ENCODE data around the gene ENTPD7. TPM values are rescaled to one million over a fixed set of nuclear protein-coding genes. Genes with fewer than 3 reads are reported as not detected.

Gene ENTPD7
- total RNA-seq, 1 experiment from 2014 or later, result 11.4 TPM

DNA sequence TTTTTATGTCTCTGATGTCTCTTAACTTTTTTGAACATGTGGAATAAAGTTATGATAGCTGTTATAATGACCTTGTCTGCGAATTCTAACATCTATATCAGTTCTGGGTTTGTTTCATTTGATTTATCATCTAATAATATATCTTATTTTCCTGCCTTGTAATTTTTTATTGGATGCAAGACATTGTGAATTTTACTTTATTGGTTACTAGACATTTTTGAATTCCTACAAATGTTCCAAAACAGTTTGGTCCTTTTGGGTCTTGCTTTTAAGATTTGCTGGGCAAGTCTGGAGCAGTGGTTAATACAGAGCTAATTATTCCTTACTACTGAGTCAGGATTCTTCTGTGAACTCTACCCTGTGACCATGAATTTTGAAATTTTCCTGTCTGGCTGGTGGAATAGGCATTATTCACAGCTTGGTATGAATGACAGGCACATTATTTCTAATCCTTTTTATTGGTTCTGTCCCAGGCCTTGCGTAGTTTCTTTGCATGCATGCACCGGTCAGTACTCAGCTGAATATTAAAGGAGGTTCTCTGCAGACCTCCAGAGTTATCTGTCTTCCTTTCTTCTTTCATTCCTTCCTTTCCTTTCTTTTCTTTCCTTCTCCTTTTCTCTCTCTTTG is 81.7 kb downstream of the ENTPD7 start:
- H3K4me3 Mint-ChIP-seq, result no peak overlapping the region
- H3K4me1 Mint-ChIP-seq, result no peaks in the 10 kb centered on the region
- H3K9me3 Mint-ChIP-seq, result peaks cover 15% of the 10 kb centered on the region
- H3K36me3 Mint-ChIP-seq, result peaks cover 76% of the 10 kb centered on the region
- DNase-seq (ENCODE audit: low spot score) (no peak), ATAC-seq (no peak)
- POLR2A ChIA-PET, result no interaction called here
- H3K27ac Mint-ChIP-seq, result no peak overlapping the region
- TF ChIP-seq, protein P1, sequence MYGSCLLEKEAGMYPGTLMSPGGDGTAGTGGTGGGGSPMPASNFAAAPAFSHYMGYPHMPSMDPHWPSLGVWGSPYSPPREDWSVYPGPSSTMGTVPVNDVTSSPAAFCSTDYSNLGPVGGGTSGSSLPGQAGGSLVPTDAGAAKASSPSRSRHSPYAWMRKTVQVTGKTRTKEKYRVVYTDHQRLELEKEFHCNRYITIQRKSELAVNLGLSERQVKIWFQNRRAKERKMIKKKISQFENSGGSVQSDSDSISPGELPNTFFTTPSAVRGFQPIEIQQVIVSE (CRISPR knock-in tag; IDR thresholded peaks at IDR 0.05; ENCODE audit: borderline replicate concordance), result no peak
- TF ChIP-seq, protein P2, sequence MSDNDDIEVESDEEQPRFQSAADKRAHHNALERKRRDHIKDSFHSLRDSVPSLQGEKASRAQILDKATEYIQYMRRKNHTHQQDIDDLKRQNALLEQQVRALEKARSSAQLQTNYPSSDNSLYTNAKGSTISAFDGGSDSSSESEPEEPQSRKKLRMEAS (CRISPR knock-in tag; IDR thresholded peaks at IDR 0.05), result no peak
- TF ChIP-seq FOXP1 (CRISPR knock-in tag; IDR thresholded peaks at IDR 0.05; ENCODE audit: borderline replicate concordance) (no peak), NFYB (CRISPR knock-in tag; conservative IDR thresholded peaks at IDR 0.05; ENCODE audit: low read depth) (no peak), ZNF396 (CRISPR knock-in tag; IDR thresholded peaks at IDR 0.05; ENCODE audit: borderline replicate concordance) (no peak), TP53 (CRISPR knock-in tag; IDR thresholded peaks at IDR 0.05) (no peak), ESRRA (CRISPR knock-in tag; IDR thresholded peaks at IDR 0.05; ENCODE audit: borderline replicate concordance) (no peak), FOXJ3 (CRISPR knock-in tag; IDR thresholded peaks at IDR 0.05; ENCODE audit: borderline replicate concordance) (no peak), ZNF416 (CRISPR knock-in tag; IDR thresholded peaks at IDR 0.05) (no peak)
- CTCF ChIA-PET, result no interaction called here
- no peaks in the 10 kb centered on the region for H3K27me3 Mint-ChIP-seq (ENCODE audit: low read depth)

DNA sequence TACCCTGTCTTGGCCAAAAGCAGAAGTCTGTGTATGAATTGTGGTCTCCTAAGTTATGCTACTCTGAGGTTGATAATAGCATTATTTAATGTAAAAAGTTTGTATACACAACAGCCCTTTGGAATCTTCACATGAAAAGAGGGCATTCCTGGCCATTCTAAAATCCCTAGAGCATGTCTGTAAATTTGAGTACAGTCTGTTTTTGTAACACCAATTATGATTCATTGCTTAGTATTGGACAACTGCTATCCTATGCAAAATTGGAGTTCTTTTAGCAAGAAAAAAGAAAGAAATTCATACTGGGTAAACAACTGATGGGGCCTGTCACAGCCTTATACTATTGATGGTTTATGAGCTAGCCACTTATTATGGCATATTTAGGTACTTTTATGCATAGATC is 82.9 kb downstream of the ENTPD7 start:
- Mint-ChIP-seq H3K27ac (no peak overlapping the region), H3K9me3 (peaks cover 15% of the 10 kb centered on the region), H3K4me3 (no peak overlapping the region), H3K36me3 (peaks cover 71% of the 10 kb centered on the region), H3K27me3 (ENCODE audit: low read depth) (no peaks in the 10 kb centered on the region), H3K4me1 (no peaks in the 10 kb centered on the region)
- no peak for DNase-seq (ENCODE audit: low spot score)
- no peak for ATAC-seq
- TF ChIP-seq, protein P3, sequence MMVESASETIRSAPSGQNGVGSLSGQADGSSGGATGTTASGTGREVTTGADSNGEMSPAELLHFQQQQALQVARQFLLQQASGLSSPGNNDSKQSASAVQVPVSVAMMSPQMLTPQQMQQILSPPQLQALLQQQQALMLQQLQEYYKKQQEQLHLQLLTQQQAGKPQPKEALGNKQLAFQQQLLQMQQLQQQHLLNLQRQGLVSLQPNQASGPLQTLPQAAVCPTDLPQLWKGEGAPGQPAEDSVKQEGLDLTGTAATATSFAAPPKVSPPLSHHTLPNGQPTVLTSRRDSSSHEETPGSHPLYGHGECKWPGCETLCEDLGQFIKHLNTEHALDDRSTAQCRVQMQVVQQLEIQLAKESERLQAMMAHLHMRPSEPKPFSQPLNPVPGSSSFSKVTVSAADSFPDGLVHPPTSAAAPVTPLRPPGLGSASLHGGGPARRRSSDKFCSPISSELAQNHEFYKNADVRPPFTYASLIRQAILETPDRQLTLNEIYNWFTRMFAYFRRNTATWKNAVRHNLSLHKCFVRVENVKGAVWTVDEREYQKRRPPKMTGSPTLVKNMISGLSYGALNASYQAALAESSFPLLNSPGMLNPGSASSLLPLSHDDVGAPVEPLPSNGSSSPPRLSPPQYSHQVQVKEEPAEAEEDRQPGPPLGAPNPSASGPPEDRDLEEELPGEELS (CRISPR knock-in tag; IDR thresholded peaks at IDR 0.05), result no peak
- CTCF ChIA-PET, result interaction anchor here (0.7 kb wide), 1 partner anchor 10 kb away, joined by 4 read pairs; the partner anchor contains the start of genes COX15 and CUTC
- POLR2A ChIA-PET, result no interaction called here

DNA sequence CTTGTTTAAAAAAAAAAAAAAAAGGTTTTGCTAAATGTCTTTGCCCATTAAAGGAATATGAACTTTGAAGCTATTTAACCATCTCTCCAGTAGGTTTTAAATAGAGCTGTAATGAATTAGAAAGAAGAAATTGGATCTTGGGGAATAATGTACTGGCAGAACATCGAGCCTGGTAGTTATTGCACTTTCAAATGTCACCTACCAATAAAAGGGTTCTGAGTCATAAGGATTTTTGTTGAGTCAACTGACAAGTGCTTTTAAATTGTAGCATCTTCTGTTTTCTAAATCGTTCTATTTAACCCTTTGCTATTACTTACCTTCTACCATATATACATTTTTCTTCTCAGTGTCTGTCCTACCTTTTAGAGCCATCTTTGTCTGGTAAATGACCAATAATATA is 83.4 kb downstream of the ENTPD7 start:
- Mint-ChIP-seq H3K27me3 (ENCODE audit: low read depth) (no peaks in the 10 kb centered on the region), H3K36me3 (peaks cover 68% of the 10 kb centered on the region), H3K27ac (no peak overlapping the region), H3K4me3 (no peak overlapping the region), H3K4me1 (no peaks in the 10 kb centered on the region), H3K9me3 (peaks cover 15% of the 10 kb centered on the region)
- DNase-seq (ENCODE audit: low spot score) (no peak), ATAC-seq (no peak)
- ChIA-PET POLR2A (no interaction called here), CTCF (interaction anchor here (0.7 kb wide), 1 partner anchor 11 kb away, joined by 4 read pairs; the partner anchor contains the start of genes COX15 and CUTC)
- TF ChIP-seq, protein P4, sequence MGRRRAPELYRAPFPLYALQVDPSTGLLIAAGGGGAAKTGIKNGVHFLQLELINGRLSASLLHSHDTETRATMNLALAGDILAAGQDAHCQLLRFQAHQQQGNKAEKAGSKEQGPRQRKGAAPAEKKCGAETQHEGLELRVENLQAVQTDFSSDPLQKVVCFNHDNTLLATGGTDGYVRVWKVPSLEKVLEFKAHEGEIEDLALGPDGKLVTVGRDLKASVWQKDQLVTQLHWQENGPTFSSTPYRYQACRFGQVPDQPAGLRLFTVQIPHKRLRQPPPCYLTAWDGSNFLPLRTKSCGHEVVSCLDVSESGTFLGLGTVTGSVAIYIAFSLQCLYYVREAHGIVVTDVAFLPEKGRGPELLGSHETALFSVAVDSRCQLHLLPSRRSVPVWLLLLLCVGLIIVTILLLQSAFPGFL (CRISPR knock-in tag; IDR thresholded peaks at IDR 0.05; ENCODE audit: borderline replicate concordance), result no peak
- no peak for TF ChIP-seq SOX15 (CRISPR knock-in tag; IDR thresholded peaks at IDR 0.05)

DNA sequence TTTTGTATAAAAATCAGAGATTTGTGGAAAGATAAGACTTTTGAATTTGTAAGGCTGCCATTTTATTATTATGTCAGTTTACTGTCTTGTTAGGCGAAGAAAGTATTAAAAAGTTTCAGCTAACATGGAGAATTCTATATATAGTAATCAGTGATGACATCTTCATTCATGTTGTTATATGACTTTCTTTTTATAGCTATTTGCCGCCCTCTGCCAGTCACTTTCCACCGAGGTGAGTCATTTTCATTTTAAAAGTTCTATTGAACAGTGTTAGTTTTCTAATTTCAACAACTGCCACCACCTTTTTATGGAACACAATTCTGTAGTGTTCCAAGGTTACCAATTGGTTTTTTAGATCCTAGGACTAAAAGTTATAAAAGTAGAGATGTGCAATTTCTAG is 84.5 kb downstream of the ENTPD7 start:
- no peaks in the 10 kb centered on the region for H3K4me1 Mint-ChIP-seq
- DNase-seq (ENCODE audit: low spot score), result no peak
- H3K27ac Mint-ChIP-seq, result no peak overlapping the region
- H3K27me3 Mint-ChIP-seq (ENCODE audit: low read depth), result no peaks in the 10 kb centered on the region
- H3K4me3 Mint-ChIP-seq, result no peak overlapping the region
- H3K9me3 Mint-ChIP-seq, result peaks cover 15% of the 10 kb centered on the region
- POLR2A ChIA-PET, result no interaction called here
- CTCF ChIA-PET, result no interaction called here
- H3K36me3 Mint-ChIP-seq, result peaks cover 71% of the 10 kb centered on the region
- no peak for ATAC-seq
- no peak for TF ChIP-seq SP1 (CRISPR knock-in tag; conservative IDR thresholded peaks at IDR 0.05)
- no peak for TF ChIP-seq RELA (CRISPR knock-in tag; IDR thresholded peaks at IDR 0.05; ENCODE audit: borderline replicate concordance)
- no peak for TF ChIP-seq TCF7 (CRISPR knock-in tag; IDR thresholded peaks at IDR 0.05; ENCODE audit: low read depth)
- TF ChIP-seq CBFB (CRISPR knock-in tag; IDR thresholded peaks at IDR 0.05; ENCODE audit: low read depth), result no peak
- TF ChIP-seq, protein P5, sequence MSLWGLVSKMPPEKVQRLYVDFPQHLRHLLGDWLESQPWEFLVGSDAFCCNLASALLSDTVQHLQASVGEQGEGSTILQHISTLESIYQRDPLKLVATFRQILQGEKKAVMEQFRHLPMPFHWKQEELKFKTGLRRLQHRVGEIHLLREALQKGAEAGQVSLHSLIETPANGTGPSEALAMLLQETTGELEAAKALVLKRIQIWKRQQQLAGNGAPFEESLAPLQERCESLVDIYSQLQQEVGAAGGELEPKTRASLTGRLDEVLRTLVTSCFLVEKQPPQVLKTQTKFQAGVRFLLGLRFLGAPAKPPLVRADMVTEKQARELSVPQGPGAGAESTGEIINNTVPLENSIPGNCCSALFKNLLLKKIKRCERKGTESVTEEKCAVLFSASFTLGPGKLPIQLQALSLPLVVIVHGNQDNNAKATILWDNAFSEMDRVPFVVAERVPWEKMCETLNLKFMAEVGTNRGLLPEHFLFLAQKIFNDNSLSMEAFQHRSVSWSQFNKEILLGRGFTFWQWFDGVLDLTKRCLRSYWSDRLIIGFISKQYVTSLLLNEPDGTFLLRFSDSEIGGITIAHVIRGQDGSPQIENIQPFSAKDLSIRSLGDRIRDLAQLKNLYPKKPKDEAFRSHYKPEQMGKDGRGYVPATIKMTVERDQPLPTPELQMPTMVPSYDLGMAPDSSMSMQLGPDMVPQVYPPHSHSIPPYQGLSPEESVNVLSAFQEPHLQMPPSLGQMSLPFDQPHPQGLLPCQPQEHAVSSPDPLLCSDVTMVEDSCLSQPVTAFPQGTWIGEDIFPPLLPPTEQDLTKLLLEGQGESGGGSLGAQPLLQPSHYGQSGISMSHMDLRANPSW (CRISPR knock-in tag; conservative IDR thresholded peaks at IDR 0.05; ENCODE audit: low read depth), result no peak
- TF ChIP-seq ZNF121 (CRISPR knock-in tag; IDR thresholded peaks at IDR 0.05), result no peak
- no peak for TF ChIP-seq NR2C2 (CRISPR knock-in tag; IDR thresholded peaks at IDR 0.05)
- no peak for TF ChIP-seq FOXP1 (CRISPR knock-in tag; IDR thresholded peaks at IDR 0.05; ENCODE audit: borderline replicate concordance)
- no peak for TF ChIP-seq NR3C1 (CRISPR knock-in tag; conservative IDR thresholded peaks at IDR 0.05; ENCODE audit: low read depth)
- TF ChIP-seq, protein P6, sequence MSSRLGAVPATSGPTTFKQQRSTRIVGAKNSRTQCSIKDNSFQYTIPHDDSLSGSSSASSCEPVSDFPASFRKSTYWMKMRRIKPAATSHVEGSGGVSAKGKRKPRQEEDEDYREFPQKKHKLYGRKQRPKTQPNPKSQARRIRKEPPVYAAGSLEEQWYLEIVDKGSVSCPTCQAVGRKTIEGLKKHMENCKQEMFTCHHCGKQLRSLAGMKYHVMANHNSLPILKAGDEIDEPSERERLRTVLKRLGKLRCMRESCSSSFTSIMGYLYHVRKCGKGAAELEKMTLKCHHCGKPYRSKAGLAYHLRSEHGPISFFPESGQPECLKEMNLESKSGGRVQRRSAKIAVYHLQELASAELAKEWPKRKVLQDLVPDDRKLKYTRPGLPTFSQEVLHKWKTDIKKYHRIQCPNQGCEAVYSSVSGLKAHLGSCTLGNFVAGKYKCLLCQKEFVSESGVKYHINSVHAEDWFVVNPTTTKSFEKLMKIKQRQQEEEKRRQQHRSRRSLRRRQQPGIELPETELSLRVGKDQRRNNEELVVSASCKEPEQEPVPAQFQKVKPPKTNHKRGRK (CRISPR knock-in tag; IDR thresholded peaks at IDR 0.05; ENCODE audit: borderline replicate concordance), result no peak
